Skeletal muscle tissue (tissue), 4 donors: ENCODE results near the gene DRC3. TPM values are rescaled to one million over a fixed set of nuclear protein-coding genes. Genes with fewer than 3 reads are reported as not detected.

ENCODE experiments used
- H3K27ac ChIP-seq: one replicate; pipeline ENCODE4 v1.7.0; 2013; ENCODE audit warnings: mild to moderate bottlenecking, low read depth, low read length, inconsistent platforms
- H3K27me3 ChIP-seq, 3 donors: one replicate each; pipeline ENCODE4 v1.7.0; 2013; ENCODE audit warnings: low read length in 3 of 3; ENCODE audit not compliant: control insufficient read depth in 3 of 3, insufficient read depth in 3 of 3
- H3K36me3 ChIP-seq, 3 donors: one replicate each; pipeline ENCODE4 v1.7.0; 2013; ENCODE audit warnings: low read length in 3 of 3; ENCODE audit not compliant: control insufficient read depth in 3 of 3, insufficient read depth in 3 of 3
- H3K4me1 ChIP-seq, 3 donors: one replicate each; pipeline ENCODE4 v1.7.0; 2013; ENCODE audit warnings: low read length in 3 of 3, mild to moderate bottlenecking in 3 of 3; ENCODE audit not compliant: control insufficient read depth in 3 of 3, insufficient read depth in 3 of 3
- H3K4me3 ChIP-seq, 3 donors: one replicate each; pipeline ENCODE4 v1.7.0; 2013; ENCODE audit warnings: low read length in 3 of 3
- H3K9ac ChIP-seq, 3 donors: one replicate each; pipeline ENCODE4 v1.7.0; 2013; ENCODE audit warnings: low read length in 3 of 3, mild to moderate bottlenecking in 3 of 3, moderate library complexity in 2 of 3, low read depth in 1 of 3
- H3K9me3 ChIP-seq, 3 donors: one replicate each; pipeline ENCODE4 v1.7.0; 2013; ENCODE audit warnings: low read length in 3 of 3; ENCODE audit not compliant: control insufficient read depth in 3 of 3
- total RNA-seq: library from RNA; depleted of rRNA; stranded (reverse); fragments of >200 nt; gene quantifications from one replicate; pipeline ENCODE4 v1.2.3, GENCODE V29; 2014
- donor health status: Osteomylitis.

DRC3 gene
- total RNA-seq, 1 donor from 2014 or later = 1.0 TPM

- Histone ChIP-seq H3K9me3 (no peaks in the 10 kb centered on the region), H3K27me3 (no peaks in the 10 kb centered on the region), H3K9ac (peak overlapping the region; percentile 85 to 88 (median 85)), H3K36me3 (peaks cover 0 to 2% (median 0%) of the 10 kb centered on the region in 3 donors), H3K4me3 (peak overlapping the region; percentile 76 to 87 (median 78)), H3K4me1 (peaks cover 26 to 51% (median 31%) of the 10 kb centered on the region in 3 donors), H3K27ac (peak overlapping the region; percentile 83)
Measured at GRCh38 chr17:18039535-18040260, 67.0 kb downstream of the DRC3 start.

- Histone ChIP-seq H3K27ac (peak overlapping the region; percentile 83), H3K9ac (peak overlapping the region; percentile 85 to 88 (median 85)), H3K36me3 (peaks cover 0 to 7% (median 5%) of the 10 kb centered on the region in 3 donors), H3K4me3 (peak overlapping the region; percentile 75 to 87 (median 78)), H3K9me3 (no peaks in the 10 kb centered on the region), H3K27me3 (no peaks in the 10 kb centered on the region), H3K4me1 (peaks cover 26 to 51% (median 31%) of the 10 kb centered on the region in 3 donors)
Measured at GRCh38 chr17:18040261-18040858, 67.7 kb downstream of the DRC3 start.

GRCh38 chr17:18041776-18042175, 69.1 kb downstream of the DRC3 start:
- Histone ChIP-seq H3K4me3 (no peak overlapping the region), H3K27me3 (no peaks in the 10 kb centered on the region), H3K9me3 (no peaks in the 10 kb centered on the region), H3K9ac (peak overlapping the region in 2 of 3 donors; percentile 36 to 42), H3K36me3 (peaks cover 4 to 13% (median 13%) of the 10 kb centered on the region in 3 donors), H3K4me1 (peaks cover 26 to 51% (median 31%) of the 10 kb centered on the region in 3 donors), H3K27ac (peak overlapping the region; percentile 22)

- Histone ChIP-seq H3K9ac (no peak overlapping the region), H3K4me1 (peaks cover 21 to 46% (median 27%) of the 10 kb centered on the region in 3 donors)
Measured at GRCh38 chr17:18042983-18043382, 70.3 kb downstream of the DRC3 start.

GRCh38 chr17:18043491-18043890, 70.8 kb downstream of the DRC3 start:
- no peak overlapping the region for H3K4me3 ChIP-seq
- no peaks in the 10 kb centered on the region for H3K27me3 ChIP-seq
- H3K36me3 ChIP-seq = peaks cover 10 to 20% (median 20%) of the 10 kb centered on the region in 3 donors
- H3K9me3 ChIP-seq = no peaks in the 10 kb centered on the region
- no peak overlapping the region for H3K27ac ChIP-seq
- no peak overlapping the region for H3K9ac ChIP-seq
- peaks cover 16 to 41% (median 22%) of the 10 kb centered on the region in 3 donors for H3K4me1 ChIP-seq

More at GRCh38 chr17:18042983-18043382, 70.3 kb downstream of the DRC3 start:
- no peaks in the 10 kb centered on the region for H3K9me3 ChIP-seq
- no peak overlapping the region for H3K27ac ChIP-seq
- no peak overlapping the region for H3K4me3 ChIP-seq
- H3K27me3 ChIP-seq = no peaks in the 10 kb centered on the region
- peaks cover 10 to 20% (median 20%) of the 10 kb centered on the region in 3 donors for H3K36me3 ChIP-seq

GRCh38 chr17:18044609-18045008, 71.9 kb downstream of the DRC3 start:
- peaks cover 10 to 20% (median 20%) of the 10 kb centered on the region in 3 donors for H3K36me3 ChIP-seq
- H3K9me3 ChIP-seq = no peaks in the 10 kb centered on the region
- H3K27ac ChIP-seq = no peak overlapping the region
- no peaks in the 10 kb centered on the region for H3K27me3 ChIP-seq
- no peak overlapping the region for H3K9ac ChIP-seq
- peaks cover 15 to 39% (median 21%) of the 10 kb centered on the region in 3 donors for H3K4me1 ChIP-seq
- H3K4me3 ChIP-seq = no peak overlapping the region

- H3K4me1 ChIP-seq = peaks cover 5 to 30% (median 11%) of the 10 kb centered on the region in 3 donors
- H3K9me3 ChIP-seq = no peaks in the 10 kb centered on the region
- H3K27ac ChIP-seq = no peak overlapping the region
- peaks cover 10 to 20% (median 20%) of the 10 kb centered on the region in 3 donors for H3K36me3 ChIP-seq
- no peak overlapping the region for H3K4me3 ChIP-seq
- H3K27me3 ChIP-seq = no peaks in the 10 kb centered on the region
- no peak overlapping the region for H3K9ac ChIP-seq
Measured at GRCh38 chr17:18045691-18046350, 73.2 kb downstream of the DRC3 start.

- Histone ChIP-seq H3K27me3 (no peaks in the 10 kb centered on the region), H3K36me3 (peaks cover 24 to 35% (median 29%) of the 10 kb centered on the region in 3 donors), H3K4me3 (no peak overlapping the region), H3K4me1 (no peaks in the 10 kb centered on the region), H3K9ac (no peak overlapping the region), H3K9me3 (no peaks in the 10 kb centered on the region), H3K27ac (no peak overlapping the region)
Measured at GRCh38 chr17:18055597-18055996, 82.9 kb downstream of the DRC3 start.

GRCh38 chr17:18056214-18056613, 83.6 kb downstream of the DRC3 start:
- H3K4me1 ChIP-seq = no peaks in the 10 kb centered on the region
- no peaks in the 10 kb centered on the region for H3K27me3 ChIP-seq
- H3K36me3 ChIP-seq = peaks cover 27 to 39% (median 33%) of the 10 kb centered on the region in 3 donors
- H3K9ac ChIP-seq = no peak overlapping the region
- no peak overlapping the region for H3K27ac ChIP-seq
- no peak overlapping the region for H3K4me3 ChIP-seq
- no peaks in the 10 kb centered on the region for H3K9me3 ChIP-seq
